Natural killer cell treated with Interleukin-12 subunit alpha and Interleukin-12 subunit beta and Interleukin-15 and Interleukin-18, amount 100 ng/mL, for 72 hours (primary cell): ENCODE data around the gene KLK12. TPM values are rescaled to one million over a fixed set of nuclear protein-coding genes. Genes with fewer than 3 reads are reported as not detected.

Experiments used
- total RNA-seq, 2 donors: library from RNA; stranded (reverse); gene quantifications; one replicate each; pipeline ENCODE4 v1.2.3, GENCODE V29; 2022

Gene KLK12
- total RNA-seq, 2 donors from 2014 or later: not detected

Other genes starting within 250 kb of the KLK12 start
- not detected for gene ACP4, start 244.6 kb downstream of the KLK12 start, total RNA-seq
- gene KLK1, start 211.2 kb downstream of the KLK12 start, total RNA-seq: not detected
- gene KLK15, start 201.4 kb downstream of the KLK12 start, total RNA-seq: not detected
- gene KLK3, start 180.1 kb downstream of the KLK12 start, total RNA-seq: not detected
- gene KLK2, start 161.6 kb downstream of the KLK12 start, total RNA-seq: not detected
- gene KLK4, start 123.6 kb downstream of the KLK12 start, total RNA-seq: not detected
- gene KLK5, start 82.0 kb downstream of the KLK12 start, total RNA-seq: not detected
- gene KLK6, start 65.4 kb downstream of the KLK12 start, total RNA-seq: not detected
- gene KLK7, start 51.1 kb downstream of the KLK12 start, total RNA-seq: not detected
- not detected for gene KLK8, start 33.4 kb downstream of the KLK12 start, total RNA-seq
- gene KLK10, start 15.3 kb downstream of the KLK12 start, total RNA-seq: not detected
- not detected for gene KLK11, start 8.4 kb downstream of the KLK12 start, total RNA-seq
- not detected for gene KLK13, start 30.1 kb upstream of the KLK12 start, total RNA-seq
- gene KLK14, start 47.9 kb upstream of the KLK12 start, total RNA-seq: 1 to 10 TPM in 1 of 2 donors, under 1 TPM in 1; 0.50 to 2.2 TPM
- gene CTU1, start 73.4 kb upstream of the KLK12 start, total RNA-seq: 10 to 100 TPM in 1 of 2 donors, 1 to 10 TPM in 1; 8.1 to 15.4 TPM
- gene SIGLEC9, start 89.9 kb upstream of the KLK12 start, total RNA-seq: 1 to 10 TPM in 1 of 2 donors, under 1 TPM in 1; 0.69 to 1.1 TPM
- 1 to 10 TPM; 7.9 to 8.7 TPM for gene SIGLEC7, start 107.3 kb upstream of the KLK12 start, total RNA-seq
- gene CD33, start 190.1 kb upstream of the KLK12 start, total RNA-seq: 1 to 10 TPM in 1 of 2 donors, under 1 TPM in 1; 0.89 to 1.4 TPM
- not detected for gene SIGLECL1, start 216.1 kb upstream of the KLK12 start, total RNA-seq